Measurements from ENCODE around the gene RAET1G.
"Not testable (repeated sequence)": the region's sequence is repeated elsewhere in the genome, so short reads cannot be mapped to it uniquely, and the experiment has no call there.

The RAET1G gene

DNA sequence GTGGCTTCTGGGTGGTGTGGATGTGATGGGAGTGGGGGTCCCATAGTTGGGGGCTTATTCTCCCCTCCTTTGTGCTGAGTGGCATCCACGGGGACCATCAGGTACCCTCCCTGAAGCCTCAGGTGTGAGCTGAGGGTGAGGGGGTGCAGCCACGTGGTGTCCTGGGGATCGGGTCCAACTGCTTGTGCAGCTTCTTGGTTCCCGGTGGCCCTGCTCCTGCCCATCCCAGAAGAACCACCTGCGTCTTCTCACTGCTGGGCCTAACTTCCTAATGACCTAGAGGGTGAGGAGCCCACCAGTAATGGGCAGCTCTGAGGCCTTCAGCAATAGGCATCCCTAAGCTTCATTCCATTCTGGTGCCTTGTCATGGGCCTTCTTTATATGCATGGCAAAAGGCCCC is 20.4 kb upstream of the RAET1G start:
- not testable (repeated sequence) for DNase-seq (ENCODE audit: low read depth)

DNA sequence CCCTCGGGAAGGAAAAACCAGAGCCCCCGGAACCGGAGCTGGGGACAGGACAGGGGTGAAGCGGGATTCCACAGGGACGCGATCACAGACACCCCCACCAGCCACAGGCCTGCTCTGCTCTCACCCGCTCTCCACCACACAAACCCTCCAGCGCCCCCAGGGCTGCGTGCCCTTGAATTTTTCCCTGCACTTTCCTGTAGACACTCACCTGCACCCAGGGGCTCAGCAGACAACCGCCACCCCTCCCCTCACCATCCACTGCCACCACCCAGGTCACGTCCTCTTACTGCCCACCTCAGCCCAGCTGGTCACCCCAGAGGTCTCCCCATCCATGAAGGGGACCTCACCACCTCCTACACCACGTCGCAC is 19.5 kb upstream of the RAET1G start:
- H3K4me3 ChIP-seq (ENCODE audit: control insufficient read depth, low read depth, low read length), result peak overlapping the region; percentile 51
- TF ChIP-seq, protein P1, sequence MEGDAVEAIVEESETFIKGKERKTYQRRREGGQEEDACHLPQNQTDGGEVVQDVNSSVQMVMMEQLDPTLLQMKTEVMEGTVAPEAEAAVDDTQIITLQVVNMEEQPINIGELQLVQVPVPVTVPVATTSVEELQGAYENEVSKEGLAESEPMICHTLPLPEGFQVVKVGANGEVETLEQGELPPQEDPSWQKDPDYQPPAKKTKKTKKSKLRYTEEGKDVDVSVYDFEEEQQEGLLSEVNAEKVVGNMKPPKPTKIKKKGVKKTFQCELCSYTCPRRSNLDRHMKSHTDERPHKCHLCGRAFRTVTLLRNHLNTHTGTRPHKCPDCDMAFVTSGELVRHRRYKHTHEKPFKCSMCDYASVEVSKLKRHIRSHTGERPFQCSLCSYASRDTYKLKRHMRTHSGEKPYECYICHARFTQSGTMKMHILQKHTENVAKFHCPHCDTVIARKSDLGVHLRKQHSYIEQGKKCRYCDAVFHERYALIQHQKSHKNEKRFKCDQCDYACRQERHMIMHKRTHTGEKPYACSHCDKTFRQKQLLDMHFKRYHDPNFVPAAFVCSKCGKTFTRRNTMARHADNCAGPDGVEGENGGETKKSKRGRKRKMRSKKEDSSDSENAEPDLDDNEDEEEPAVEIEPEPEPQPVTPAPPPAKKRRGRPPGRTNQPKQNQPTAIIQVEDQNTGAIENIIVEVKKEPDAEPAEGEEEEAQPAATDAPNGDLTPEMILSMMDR (conservative IDR thresholded peaks at IDR 0.05; ENCODE audit: control insufficient read depth, insufficient read depth, low read depth, low read length), result no peak
- no peak for DNase-seq (ENCODE audit: low read depth)

More for the DNA sequence above, 20.4 kb upstream of the RAET1G start:
- H3K4me3 ChIP-seq (ENCODE audit: control insufficient read depth, low read depth, low read length), result not testable (repeated sequence)

- DNase-seq (ENCODE audit: low read depth), result peak; percentile 95
- H3K4me3 ChIP-seq (ENCODE audit: control insufficient read depth, low read depth, low read length), result peak within 1 kb of the TSS; percentile 51
- TF ChIP-seq, protein P1 (conservative IDR thresholded peaks at IDR 0.05; ENCODE audit: control insufficient read depth, insufficient read depth, low read depth, low read length), result no peak
Measured at GRCh38 chr6:149941583-149942460, 18.9 kb upstream of the RAET1G start, which contains the start of gene ULBP2. ULBP2 (plus strand) TSS chr6:149942014; CDS start chr6:149942073, 59 bp downstream.

GRCh38 chr6:149940672-149940982 is 17.7 kb upstream of the RAET1G start:
- TF ChIP-seq, protein P1 (conservative IDR thresholded peaks at IDR 0.05; ENCODE audit: control insufficient read depth, insufficient read depth, low read depth, low read length), result no peak
- no peak for DNase-seq (ENCODE audit: low read depth)
- no peak overlapping the region for H3K4me3 ChIP-seq (ENCODE audit: control insufficient read depth, low read depth, low read length)

- H3K4me3 ChIP-seq (ENCODE audit: control insufficient read depth, low read depth, low read length), result no peak overlapping the region
- DNase-seq (ENCODE audit: low read depth), result peak; percentile 37
- TF ChIP-seq, protein P1 (conservative IDR thresholded peaks at IDR 0.05; ENCODE audit: control insufficient read depth, insufficient read depth, low read depth, low read length), result no peak
Measured at GRCh38 chr6:149939909-149940671, 17.2 kb upstream of the RAET1G start.

GRCh38 chr6:149939356-149939648 is 16.4 kb upstream of the RAET1G start:
- TF ChIP-seq, protein P1 (conservative IDR thresholded peaks at IDR 0.05; ENCODE audit: control insufficient read depth, insufficient read depth, low read depth, low read length), result no peak
- no peak overlapping the region for H3K4me3 ChIP-seq (ENCODE audit: control insufficient read depth, low read depth, low read length)
- no peak for DNase-seq (ENCODE audit: low read depth)
